HG03378 (cell line): ENCODE data around the gene KIAA0753.

Experiments
- ATAC-seq: cut with Tn5 transposase; IDR thresholded peaks from one replicate; pipeline ENCODE4 v1.9.1; 2021; ENCODE audit warnings: mild to moderate bottlenecking, moderate library complexity; ENCODE audit not compliant: unreplicated experiment

The KIAA0753 gene

GRCh38 chr17:6572972-6573370 lies 67.5 kb downstream of the KIAA0753 start:
- no peak for ATAC-seq

GRCh38 chr17:6571452-6571781 lies 69.1 kb downstream of the KIAA0753 start:
- no peak for ATAC-seq

- ATAC-seq, result no peak
Measured at GRCh38 chr17:6570731-6571451, 69.6 kb downstream of the KIAA0753 start.

DNA sequence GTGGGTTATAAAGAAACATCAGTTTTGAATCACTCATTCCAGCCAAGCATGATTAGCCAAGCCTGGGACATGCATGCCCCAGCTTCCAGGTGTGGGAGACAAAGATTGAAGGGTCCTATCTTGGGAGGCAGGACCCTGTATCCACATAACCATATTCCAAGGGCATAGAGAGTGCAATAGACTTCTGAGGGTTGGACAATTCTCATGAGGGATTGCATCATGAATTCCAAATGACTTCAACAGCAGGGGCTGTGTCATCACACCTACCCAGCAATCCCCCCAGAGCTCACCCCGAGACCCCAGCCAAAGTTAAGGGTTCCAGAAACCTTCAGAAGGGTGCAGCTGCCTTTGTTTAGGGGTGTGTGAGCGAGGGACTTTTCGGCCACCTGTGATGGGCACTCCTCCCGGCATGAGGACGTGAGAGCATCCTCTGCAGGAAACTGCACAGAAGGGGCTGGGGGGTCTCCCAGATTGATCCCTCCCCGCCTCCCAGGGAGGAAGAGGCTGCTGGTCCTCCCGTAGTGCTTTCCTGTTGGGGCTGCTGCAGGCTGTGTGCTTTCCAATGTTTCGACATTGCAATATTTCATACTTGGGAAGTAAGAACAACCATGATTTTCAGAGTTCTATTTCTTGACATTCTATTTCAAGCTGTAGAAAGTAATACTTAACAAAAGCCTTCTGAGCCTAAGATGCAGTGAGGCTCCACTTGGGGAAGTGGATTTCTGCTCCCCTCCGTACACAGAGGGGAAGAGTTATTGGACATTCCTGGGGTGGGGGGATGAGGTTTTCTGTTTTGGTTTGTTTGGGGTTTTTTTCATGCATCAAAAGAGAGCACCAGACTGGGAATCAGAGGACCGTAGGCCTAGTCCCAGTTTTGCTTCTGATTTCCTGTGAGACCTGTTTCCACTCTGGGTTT lies 70.9 kb downstream of the KIAA0753 start:
- ATAC-seq, result no peak

DNA sequence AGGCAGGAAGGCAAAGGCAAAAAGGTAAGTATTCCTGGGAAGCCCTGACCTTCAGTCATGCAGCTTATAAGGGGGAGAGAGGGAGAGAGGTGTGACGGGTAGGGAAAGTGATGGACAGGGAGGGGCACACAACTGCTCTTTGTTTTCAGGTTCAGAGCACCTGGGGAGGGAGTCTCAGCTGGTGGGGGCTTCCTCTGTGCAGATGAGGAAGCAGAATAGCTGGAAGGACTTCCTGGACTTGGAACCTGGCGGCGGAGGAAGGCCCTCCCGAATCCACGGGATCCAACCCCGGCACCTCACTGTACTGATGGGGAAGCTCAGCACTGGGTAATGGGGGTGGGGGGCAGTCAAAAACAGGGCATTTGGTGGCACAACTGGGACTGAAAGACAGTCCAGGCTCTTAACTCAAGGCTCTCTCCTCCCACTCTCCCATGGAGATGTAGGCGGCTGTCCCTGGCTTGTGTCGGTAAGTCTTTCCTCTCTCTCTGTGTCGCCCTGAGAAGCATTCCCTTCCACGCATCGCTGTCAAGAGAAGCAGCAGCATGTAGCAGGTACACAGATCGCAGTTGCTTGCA lies 72.2 kb downstream of the KIAA0753 start:
- no peak for ATAC-seq

DNA sequence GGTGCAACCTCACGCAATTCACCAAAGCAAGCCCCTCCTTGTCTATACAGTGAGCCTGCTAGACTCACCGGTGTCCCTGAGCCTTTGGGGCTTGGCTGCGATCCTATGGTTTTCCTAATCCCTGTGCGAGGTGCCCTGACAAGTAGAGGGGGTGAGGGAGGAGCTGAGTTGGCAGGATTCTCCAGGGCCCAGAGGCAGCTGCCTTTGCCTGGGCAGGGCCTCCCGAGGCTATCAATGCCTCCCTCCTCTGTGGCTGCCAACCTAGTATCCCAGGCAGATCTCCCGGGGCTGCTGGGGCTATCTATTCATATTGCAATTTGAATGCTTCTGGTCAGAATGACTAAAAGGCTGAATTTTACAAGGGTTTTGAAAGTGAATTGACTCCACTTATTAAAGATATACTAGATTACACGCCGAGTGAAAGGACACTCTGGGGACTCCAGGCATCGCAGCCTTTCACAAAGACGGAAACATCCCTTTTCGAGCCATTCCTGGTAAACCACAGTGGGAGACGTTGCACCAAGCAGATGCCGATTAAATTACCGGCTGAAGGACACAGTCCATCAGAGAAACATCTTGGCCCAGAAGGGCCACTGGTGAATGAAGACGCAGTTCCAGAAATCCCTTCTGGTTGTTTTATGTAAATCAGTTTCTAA lies 72.9 kb downstream of the KIAA0753 start:
- no peak for ATAC-seq

DNA sequence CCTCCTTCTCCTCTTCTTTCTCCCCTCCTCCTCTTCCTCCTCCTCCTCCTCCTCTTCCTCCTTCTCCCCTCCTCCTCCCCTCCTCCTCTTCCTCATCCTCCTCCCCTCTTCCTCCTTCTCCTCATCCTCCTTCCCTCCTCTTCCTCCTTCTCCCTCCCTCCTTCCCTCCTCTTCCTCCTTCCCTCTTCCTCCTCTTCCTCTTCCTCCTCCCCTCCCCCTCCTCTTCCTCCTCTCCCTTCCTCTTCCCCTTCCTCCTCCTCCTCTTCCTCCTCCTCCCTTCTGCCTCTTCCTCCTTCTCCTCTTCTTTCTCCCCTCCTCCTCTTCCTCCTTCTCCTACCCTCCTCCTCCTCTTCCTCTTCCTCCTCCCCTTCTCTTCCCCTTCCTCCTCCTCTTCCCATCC lies 79.1 kb downstream of the KIAA0753 start:
- no peak for ATAC-seq

DNA sequence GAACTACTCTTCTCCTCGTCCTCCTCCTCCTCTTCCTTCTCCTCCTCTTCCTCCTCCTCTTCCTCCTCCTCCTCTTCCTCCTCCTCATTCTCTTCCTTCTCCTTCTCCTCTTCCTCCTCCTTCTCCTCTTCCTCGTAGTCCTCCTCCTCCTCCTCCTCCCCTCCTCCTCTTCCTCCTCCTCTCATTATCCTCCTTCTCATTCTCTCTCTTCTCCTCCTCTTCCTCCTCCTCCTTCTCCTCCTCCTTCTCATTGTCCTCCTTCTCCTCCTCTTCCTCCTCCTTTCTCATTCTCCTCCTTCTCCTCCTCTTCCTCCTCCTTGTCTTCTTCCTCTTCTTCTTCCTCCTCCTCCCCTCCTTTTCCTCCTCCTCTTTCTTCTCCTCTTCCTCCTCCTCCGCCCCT lies 80.0 kb downstream of the KIAA0753 start:
- ATAC-seq, result no peak

DNA sequence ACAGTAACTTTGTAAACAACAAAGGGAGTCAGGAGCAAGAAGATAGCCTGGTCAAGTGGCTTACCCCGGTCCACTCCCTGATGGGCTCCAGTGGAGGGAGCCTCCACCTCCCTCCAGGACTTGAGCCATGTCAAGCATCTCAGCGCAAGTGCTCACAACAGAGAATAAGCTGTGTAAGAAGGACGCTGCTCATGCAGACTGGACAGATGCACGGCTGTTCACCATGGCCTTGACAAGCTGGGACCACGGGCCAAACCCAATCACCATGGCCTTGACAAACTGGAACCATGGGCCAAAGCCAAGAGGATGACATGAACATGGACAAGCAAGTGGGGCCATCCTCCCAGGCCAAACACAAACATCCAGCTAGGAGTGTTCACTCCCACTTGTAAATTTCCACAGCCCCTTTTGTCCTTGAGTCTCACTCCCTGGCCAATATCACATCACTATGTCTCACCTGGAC lies 80.7 kb downstream of the KIAA0753 start:
- ATAC-seq, result no peak

- ATAC-seq, result no peak
Measured at GRCh38 chr17:6558932-6559752, 81.4 kb downstream of the KIAA0753 start.

GRCh38 chr17:6558276-6558675 lies 82.2 kb downstream of the KIAA0753 start:
- no peak for ATAC-seq

GRCh38 chr17:6557040-6557438 lies 83.5 kb downstream of the KIAA0753 start:
- ATAC-seq, result no peak

- ATAC-seq, result no peak
Measured at GRCh38 chr17:6556121-6557039, 84.1 kb downstream of the KIAA0753 start, which contains the start of gene PITPNM3. PITPNM3 (minus strand) TSS chr17:6556555; CDS start chr17:6556406, 149 bp downstream.

GRCh38 chr17:6555331-6556120 lies 85.0 kb downstream of the KIAA0753 start:
- no peak for ATAC-seq

DNA sequence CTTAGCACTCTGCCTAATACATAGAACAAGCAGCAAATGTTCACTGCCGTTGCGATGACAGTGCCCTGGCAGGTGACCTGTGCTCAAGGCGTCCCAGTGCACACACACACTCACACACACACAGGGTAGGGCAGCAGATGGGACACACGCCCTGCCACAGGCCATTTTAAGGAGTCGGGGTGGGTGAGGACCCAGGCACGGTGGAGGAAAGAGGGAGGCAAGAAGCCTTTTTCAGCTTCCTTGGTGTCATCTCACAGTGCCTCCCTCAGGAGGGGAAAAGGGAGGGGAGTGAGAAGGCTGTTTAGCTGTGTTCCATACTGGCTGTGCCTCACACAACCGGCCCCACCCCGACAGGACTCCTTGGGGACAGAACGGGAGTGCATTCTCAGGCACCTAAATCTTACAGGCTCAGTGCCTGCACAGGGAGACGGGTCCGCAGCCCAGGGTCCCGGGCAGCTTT lies 85.6 kb downstream of the KIAA0753 start:
- ATAC-seq, result no peak

DNA sequence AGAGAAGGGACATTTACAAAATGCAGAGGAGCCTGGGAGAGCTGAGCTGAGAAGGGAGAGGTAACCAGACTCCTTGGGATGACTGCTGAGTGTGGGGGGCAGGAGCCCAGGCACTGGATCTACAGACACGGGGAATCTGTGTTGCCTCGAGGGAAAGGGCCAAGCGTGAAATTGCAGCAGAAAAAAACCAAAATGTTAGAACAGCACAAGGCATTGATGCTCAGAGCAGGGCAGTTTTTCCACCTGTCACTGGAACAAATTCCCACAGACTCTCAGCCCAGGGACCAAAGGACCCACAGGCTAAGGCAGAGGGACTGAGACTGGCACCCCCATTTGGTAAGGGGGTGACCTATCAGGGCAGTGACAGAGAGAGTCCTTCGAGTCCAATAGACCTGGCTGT lies 86.2 kb downstream of the KIAA0753 start:
- no peak for ATAC-seq

DNA sequence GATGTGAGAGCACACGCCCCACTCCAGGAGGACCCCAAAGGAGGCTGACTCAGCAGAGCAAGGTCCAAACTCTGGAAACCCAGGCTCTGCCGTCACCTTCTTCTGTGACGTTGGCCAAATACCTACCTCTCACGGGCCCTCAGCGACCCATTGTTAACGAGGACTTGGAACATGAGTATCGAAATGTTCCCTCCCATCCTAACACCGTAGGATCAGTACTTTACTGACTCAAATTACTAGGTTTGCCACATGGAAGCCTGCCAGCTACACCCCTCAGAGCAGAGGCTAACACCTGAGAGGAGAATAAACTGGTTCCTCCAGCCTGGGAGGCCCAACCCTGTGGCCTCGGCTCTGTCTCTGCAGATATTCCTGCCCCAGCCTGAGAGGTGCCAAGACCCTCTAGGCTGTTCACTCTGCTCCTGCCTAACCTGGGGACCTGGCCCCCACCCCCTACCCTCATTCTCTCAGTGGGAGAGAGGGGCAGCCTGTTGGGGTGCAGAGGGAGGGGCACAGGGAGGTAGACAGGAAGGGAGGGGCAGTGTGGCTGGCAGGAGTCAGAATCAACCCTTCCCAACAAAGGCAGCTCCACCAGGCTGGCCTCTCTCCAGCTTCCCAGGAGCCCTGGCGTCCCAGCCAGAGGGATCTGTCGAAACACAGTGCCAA lies 88.5 kb downstream of the KIAA0753 start:
- ATAC-seq, result no peak

DNA sequence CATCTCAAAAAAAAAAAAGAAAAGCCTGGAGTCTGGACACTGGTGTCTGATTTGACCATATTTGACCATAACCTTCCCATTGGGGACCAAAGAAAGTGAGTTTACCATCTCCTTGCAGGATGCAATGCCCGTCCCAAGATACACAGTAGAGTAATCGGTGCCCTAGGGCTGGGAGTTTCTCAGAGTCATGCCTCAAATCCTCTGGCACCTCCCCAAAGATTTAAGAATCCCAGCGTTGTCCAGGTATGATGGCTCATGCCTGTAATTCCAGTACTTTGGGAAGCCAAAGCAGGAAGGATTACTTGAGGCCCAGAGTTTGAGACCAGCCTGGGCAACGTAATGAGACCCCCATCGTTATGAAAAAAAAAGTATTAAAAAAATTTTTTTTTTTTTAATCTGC lies 89.2 kb downstream of the KIAA0753 start:
- no peak for ATAC-seq
